Ramos (cell line): ENCODE measurements around the gene PGGHG.

Experiments
- in situ Hi-C: fragments of 300-500 bp; cut with MboI; formaldehyde crosslinking; loops from one replicate; pipeline ENCODE4 v1.14.3; 2022; ENCODE audit warnings: low sequenced_read_pairs; ENCODE audit not compliant: unreplicated experiment

The PGGHG gene

GRCh38 chr11:288478-289397 is at the start of gene PGGHG:
Gene PGGHG (plus strand): TSS chr11:289126. CDS start chr11:289817, 691 bp downstream.
- in situ Hi-C loops = no loop called here

GRCh38 chr11:240315-240714 is 48.6 kb upstream of the PGGHG start:
- in situ Hi-C loops = no loop called here

GRCh38 chr11:241634-242033 is 47.3 kb upstream of the PGGHG start:
- in situ Hi-C loops = no loop called here

- in situ Hi-C loops = no loop called here
Measured at GRCh38 chr11:244376-244775, 44.5 kb upstream of the PGGHG start.

- in situ Hi-C loops = no loop called here
Measured at GRCh38 chr11:249062-249461, 39.9 kb upstream of the PGGHG start.

GRCh38 chr11:250274-250673 is 38.7 kb upstream of the PGGHG start:
- in situ Hi-C loops = loop anchor here (10.0 kb wide), 1 partner anchor 95 kb away; no protein-coding TSS in a partner anchor

GRCh38 chr11:250740-251299 is 38.1 kb upstream of the PGGHG start:
- in situ Hi-C loops = loop anchor here (10.0 kb wide), 1 partner anchor 94 kb away; no protein-coding TSS in a partner anchor

GRCh38 chr11:251550-251949 is 37.4 kb upstream of the PGGHG start:
- in situ Hi-C loops = loop anchor here (10.0 kb wide), 1 partner anchor 93 kb away; no protein-coding TSS in a partner anchor

GRCh38 chr11:252666-253065 is 36.3 kb upstream of the PGGHG start:
- in situ Hi-C loops = loop anchor here (10.0 kb wide), 1 partner anchor 92 kb away; no protein-coding TSS in a partner anchor

GRCh38 chr11:253160-253885 is 35.6 kb upstream of the PGGHG start:
- in situ Hi-C loops = loop anchor here (10.0 kb wide), 1 partner anchor 91 kb away; no protein-coding TSS in a partner anchor

GRCh38 chr11:253886-254270 is 35.0 kb upstream of the PGGHG start:
- in situ Hi-C loops = loop anchor here (10.0 kb wide), 1 partner anchor 91 kb away; no protein-coding TSS in a partner anchor

- in situ Hi-C loops = loop anchor here (10.0 kb wide), 1 partner anchor 90 kb away; no protein-coding TSS in a partner anchor
Measured at GRCh38 chr11:255176-255575, 33.8 kb upstream of the PGGHG start.

GRCh38 chr11:255816-256215 is 33.1 kb upstream of the PGGHG start:
- in situ Hi-C loops = loop anchor here (10.0 kb wide), 1 partner anchor 89 kb away; no protein-coding TSS in a partner anchor

GRCh38 chr11:256952-257737 is 31.8 kb upstream of the PGGHG start:
- in situ Hi-C loops = loop anchor here (10.0 kb wide), 1 partner anchor 88 kb away; no protein-coding TSS in a partner anchor

GRCh38 chr11:257766-258493 is 31.0 kb upstream of the PGGHG start:
- in situ Hi-C loops = loop anchor here (10.0 kb wide), 1 partner anchor 87 kb away; no protein-coding TSS in a partner anchor

GRCh38 chr11:259413-259812 is 29.5 kb upstream of the PGGHG start:
- in situ Hi-C loops = loop anchor here (10.0 kb wide), 1 partner anchor 85 kb away; no protein-coding TSS in a partner anchor

GRCh38 chr11:261624-262023 is 27.3 kb upstream of the PGGHG start:
- in situ Hi-C loops = no loop called here

GRCh38 chr11:266676-267439 is 22.1 kb upstream of the PGGHG start:
- in situ Hi-C loops = no loop called here
